HepG2 (cell line): ENCODE results near the gene CABLES2. TPM values are rescaled to one million over a fixed set of nuclear protein-coding genes. Genes with fewer than 3 reads are reported as not detected.
A peak's percentile ranks its signal among the peaks of the same experiment; 100 is the strongest.

ENCODE experiments used
- ATAC-seq: fragments of 200-7000 bp; cut with Tn5 transposase; 3 replicates; pipeline ENCODE4 v1.9.1; 2020; ENCODE audit warnings: mild to moderate bottlenecking, moderate library complexity
- BruUV-seq: library from RNA; stranded (reverse); fragments of 400-500 nt; replicated peaks from 2 replicates; lab custom pipeline; 2021; lab: Mats Ljungman, UMichigan
- CTCF ChIA-PET: fragments of 300-600 bp; formaldehyde crosslinking; extraction: SDS; loops from one replicate; lab custom pipeline; 2021; ENCODE audit warnings: low total read pairs, inconsistent platforms, low intra/inter-chr PET ratio; lab: Yijun Ruan, JAX
- POLR2A ChIA-PET: fragments of 350-600 bp; sonication (Branson Sonifier 250); formaldehyde crosslinking; loops from one replicate; lab custom pipeline; 2020; ENCODE audit warnings: antibody characterized with exemption, inconsistent platforms; lab: Yijun Ruan, JAX
- DNase-seq: peaks from one replicate; pipeline ENCODE4 v3.0.0-alpha.2; 2015; ENCODE audit warnings: low spot score
- FAIRE-seq: peaks from 3 replicates; lab custom pipeline; 2011; peaks lifted over from hg19 to GRCh38; lab: Jason Lieb, UNC
- H2AFZ ChIP-seq: one replicate; pipeline ENCODE4 v1.6.1; 2011; ENCODE audit warnings: low read length, inconsistent platforms
- H3K27ac ChIP-seq: fragments of 300-600 bp; 3 replicates; pipeline ENCODE4 v1.8.0; 2011; ENCODE audit warnings: mixed run types, mild to moderate bottlenecking, mixed read lengths, low read length, inconsistent platforms; ENCODE audit not compliant: insufficient read depth; ENCODE audit errors: extremely low read length
- H3K27me3 ChIP-seq, 2 experiments: fragments of 200-600 bp in 1 of 2; 2 replicates in 1 of 2; 3 replicates in 1 of 2; pipeline versions ENCODE4 v1.6.0 to v1.8.0; 2011; ENCODE audit warnings: low read length in 2 of 2, mild to moderate bottlenecking in 2 of 2, moderate library complexity in 2 of 2, inconsistent platforms in 1 of 2; ENCODE audit not compliant: insufficient read depth in 2 of 2, control insufficient read depth in 1 of 2
- H3K36me3 ChIP-seq, 2 experiments: fragments of 200-600 bp in 1 of 2; replicated peaks in 1 of 2; 2 replicates in 1 of 2; 3 replicates in 1 of 2; pipeline versions ENCODE4 v1.5.1 to v1.8.0; 2011; ENCODE audit warnings: low read length in 2 of 2, inconsistent platforms in 1 of 2; ENCODE audit not compliant: insufficient read depth in 2 of 2, control insufficient read depth in 1 of 2
- H3K4me1 ChIP-seq: 2 replicates; pipeline ENCODE4 v1.5.1; 2012; ENCODE audit warnings: low read length, inconsistent platforms; ENCODE audit not compliant: insufficient read depth
- H3K4me2 ChIP-seq: 2 replicates; pipeline ENCODE4 v1.6.0; 2011; ENCODE audit warnings: low read depth, low read length, inconsistent platforms
- H3K4me3 ChIP-seq, 3 experiments: fragments of 200-600 bp in 1 of 3; sonication (generic), shearing (Covaris generic) in 1 of 3; replicated peaks in 1 of 3; 2 replicates each; pipeline ENCODE4 v1.5.1; 2011 to 2016; ENCODE audit warnings: low read length in 3 of 3, inconsistent platforms in 2 of 3, low read depth in 2 of 3, mild to moderate bottlenecking in 2 of 3, control low read depth in 1 of 3, mixed read lengths in 1 of 3; ENCODE audit not compliant: insufficient read depth in 1 of 3
- H3K79me2 ChIP-seq: one replicate; pipeline ENCODE4 v1.6.1; 2011; ENCODE audit warnings: low read length, inconsistent platforms; ENCODE audit not compliant: insufficient read depth
- H3K9ac ChIP-seq: 2 replicates; pipeline ENCODE4 v1.6.0; 2011; ENCODE audit warnings: mild to moderate bottlenecking, low read depth, low read length, inconsistent platforms; ENCODE audit not compliant: insufficient read depth
- H3K9me3 ChIP-seq: 2 replicates; pipeline ENCODE4 v1.5.1; 2012; ENCODE audit warnings: mild to moderate bottlenecking, low read length
- H4K20me1 ChIP-seq: 2 replicates; pipeline ENCODE4 v1.6.0; 2011; ENCODE audit warnings: inconsistent platforms, mild to moderate bottlenecking, low read length, moderate library complexity; ENCODE audit not compliant: insufficient read depth
- AGO2 ChIP-seq: fragments of 200-400 bp; formaldehyde crosslinking; optimal IDR thresholded peaks from 2 replicates; pipeline ENCODE3; 2017; ENCODE audit warnings: mild to moderate bottlenecking, low read depth, low read length, moderate library complexity
- HNRNPL ChIP-seq: fragments of 200-400 bp; formaldehyde crosslinking; IDR thresholded peaks from 2 replicates; pipeline ENCODE4 v1.6.1; 2017; ENCODE audit warnings: mild to moderate bottlenecking, low read depth, low read length
- RFXANK ChIP-seq: IDR thresholded peaks from 2 replicates; pipeline ENCODE4 v1.6.1; 2016
- ZFP90 ChIP-seq: sonication (generic); formaldehyde crosslinking; IDR thresholded peaks from 2 replicates; pipeline ENCODE4 v1.8.0; 2022; ENCODE audit warnings: missing genetic modification reagents, mild to moderate bottlenecking, inconsistent platforms, borderline replicate concordance
- ZIK1 ChIP-seq: sonication (generic); formaldehyde crosslinking; IDR thresholded peaks from 2 replicates; pipeline ENCODE4 v1.5.0; 2020; ENCODE audit warnings: mild to moderate bottlenecking, low read depth, missing genetic modification reagents, borderline replicate concordance
- WGBS: methylation state at CpG from one replicate; pipeline ENCODE4 v1.1.6; 2017; ENCODE audit warnings: low lambda C conversion rate; 5-methylcytosine and 5-hydroxymethylcytosine counted together
- in situ Hi-C: cut with HindIII; loops from 2 replicates; pipeline ENCODE4 v1.10.0; 2017; ENCODE audit warnings: low pct_unique_long_range_greater_than_20kb; ENCODE audit not compliant: extremely low pct_ligation_motif_present
- intact Hi-C: fragments of 100-400 bp; cut with micrococcal nuclease; formaldehyde crosslinking; loops from one replicate; pipeline ENCODE4 v1.10.0; 2022; ENCODE audit not compliant: unreplicated experiment
- polyA plus RNA-seq, 8 experiments: library from polyadenylated mRNA; depleted of rRNA in 3 of 8; stranded (reverse) in 7 of 8; unstranded in 1 of 8; fragments of >200 nt; fragmentation: Illumina TruSeq in 4 of 8; extraction: Trizol in 4 of 8; gene quantifications; 2 replicates each; pipeline versions ENCODE4 v1.2.1 to v1.2.3, GENCODE V29; 2011 to 2016; ENCODE audit warnings: low read depth in 4 of 8, missing spikeins in 1 of 8, mixed read lengths in 1 of 8; ENCODE audit not compliant: insufficient read depth in 1 of 8
- total RNA-seq, 5 experiments: library from RNA; depleted of rRNA; stranded (reverse); fragments of >200 nt; fragmentation: Illumina TruSeq; extraction: Trizol; gene quantifications; 2 replicates each; pipeline ENCODE4 v1.2.3, GENCODE V29; 2016; ENCODE audit warnings: low read depth in 1 of 5
- TF ChIP-seq, protein P1 (sequence below): IDR thresholded peaks from 2 replicates; pipeline ENCODE4 v1.6.1; 2018; ENCODE audit warnings: missing genetic modification reagents, mild to moderate bottlenecking, missing compliant biosample characterization

Gene CABLES2
- total and polyA plus RNA-seq, 2 of the 13 experiments (the other 11 are each of a cell fraction or from before 2014, with no cell fraction given), result 5.2 to 9.7 TPM

DNA sequence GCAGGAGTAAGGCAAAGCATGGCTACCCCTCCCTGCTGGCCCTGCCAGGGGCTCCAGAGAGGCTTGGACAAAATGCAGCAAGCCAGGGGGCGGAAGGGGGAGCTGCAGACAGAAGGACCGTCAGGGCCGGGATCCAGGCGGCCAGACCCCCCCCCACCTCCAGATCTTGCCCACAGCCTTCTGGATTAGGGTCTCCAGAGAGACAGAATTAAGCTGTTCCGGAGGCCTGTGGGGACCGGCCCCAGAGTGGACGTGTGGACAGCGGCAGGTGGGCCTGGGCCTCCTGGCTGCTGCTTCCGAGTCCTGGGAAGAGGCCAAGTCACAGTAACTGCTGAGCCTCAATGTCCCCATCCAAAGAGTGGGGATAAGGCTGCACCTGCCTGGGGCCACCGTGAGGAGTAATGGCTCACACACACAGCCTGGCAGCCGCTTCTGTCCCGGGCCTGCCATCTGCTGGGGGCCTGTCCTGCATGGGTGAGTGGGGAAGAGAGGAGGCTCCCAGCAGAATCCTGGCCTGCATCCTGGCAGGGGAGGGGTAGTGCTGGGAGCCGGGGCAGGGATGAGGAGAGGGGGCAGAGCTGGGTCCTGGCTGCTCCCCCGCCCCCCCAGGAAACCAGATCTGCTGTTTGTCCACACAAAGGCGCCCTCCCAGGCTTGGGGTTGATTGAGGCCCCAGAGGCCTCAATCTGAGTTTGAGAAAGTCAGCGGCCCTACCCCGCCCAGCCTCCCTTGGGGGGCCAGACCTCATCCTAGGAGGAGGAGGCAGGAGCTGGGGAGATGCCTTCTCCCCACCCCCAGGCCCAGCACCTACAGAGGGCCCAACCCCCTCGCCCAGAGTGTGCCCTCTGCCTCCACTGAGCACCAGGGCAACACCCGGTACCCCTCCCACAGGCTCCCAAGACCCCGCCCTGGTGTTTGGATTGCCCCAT is 43.8 kb downstream of the CABLES2 start (continued):
- TF ChIP-seq, protein P1, sequence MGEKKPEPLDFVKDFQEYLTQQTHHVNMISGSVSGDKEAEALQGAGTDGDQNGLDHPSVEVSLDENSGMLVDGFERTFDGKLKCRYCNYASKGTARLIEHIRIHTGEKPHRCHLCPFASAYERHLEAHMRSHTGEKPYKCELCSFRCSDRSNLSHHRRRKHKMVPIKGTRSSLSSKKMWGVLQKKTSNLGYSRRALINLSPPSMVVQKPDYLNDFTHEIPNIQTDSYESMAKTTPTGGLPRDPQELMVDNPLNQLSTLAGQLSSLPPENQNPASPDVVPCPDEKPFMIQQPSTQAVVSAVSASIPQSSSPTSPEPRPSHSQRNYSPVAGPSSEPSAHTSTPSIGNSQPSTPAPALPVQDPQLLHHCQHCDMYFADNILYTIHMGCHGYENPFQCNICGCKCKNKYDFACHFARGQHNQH (CRISPR knock-in tag), result no peak
- TF ChIP-seq ZIK1 (CRISPR knock-in tag), result no peak

GRCh38 chr20:62362590-62362940 is 44.5 kb downstream of the CABLES2 start:
- Histone ChIP-seq H3K4me3 (no peak overlapping the region), H3K79me2 (peaks cover 38% of the 10 kb centered on the region), H3K27ac (peak overlapping the region; percentile 5), H2AFZ (no peak overlapping the region), H3K4me1 (peaks cover 52% of the 10 kb centered on the region), H4K20me1 (peaks cover 30% of the 10 kb centered on the region), H3K27me3 (no peaks in the 10 kb centered on the region), H3K9me3 (no peaks in the 10 kb centered on the region), H3K9ac (no peak overlapping the region), H3K36me3 (peaks cover 22 to 24% of the 10 kb centered on the region in 2 experiments), H3K4me2 (no peak overlapping the region)
- ATAC-seq (no peak), DNase-seq (no peak), FAIRE-seq (no peak)
- ChIA-PET CTCF (interaction anchor here (1.1 kb wide), 1 partner anchor 14 kb away, joined by 3 read pairs; no protein-coding TSS in a partner anchor), POLR2A (interaction anchor here (7.4 kb wide), 1 partner anchor 14 kb away, joined by 95 read pairs; no protein-coding TSS in a partner anchor)
- WGBS, result 92% methylated on average over 13 of the region's 13 CpGs
- in situ Hi-C loops (no loop called here), intact Hi-C loops (loop anchor here (10.0 kb wide), 1 partner anchor 1602 kb away; the partner anchor contains the start of gene ZNF512B)
- TF ChIP-seq HNRNPL, result 0 out of 2 replicates have a peak, but pooled peaks have one; percentile 40
- TF ChIP-seq RFXANK, result no peak
- TF ChIP-seq ZFP90 (CRISPR knock-in tag), result no peak
- peak; percentile 24 for TF ChIP-seq AGO2
- no TSS peak for BruUV-seq
